ENCODE measurements around the gene UBE2N.
A peak's percentile ranks its signal among the peaks of the same experiment; 100 is the strongest.
"Not testable (repeated sequence)": the region's sequence is repeated elsewhere in the genome, so short reads cannot be mapped to it uniquely, and the experiment has no call there.

Gene UBE2N

DNA sequence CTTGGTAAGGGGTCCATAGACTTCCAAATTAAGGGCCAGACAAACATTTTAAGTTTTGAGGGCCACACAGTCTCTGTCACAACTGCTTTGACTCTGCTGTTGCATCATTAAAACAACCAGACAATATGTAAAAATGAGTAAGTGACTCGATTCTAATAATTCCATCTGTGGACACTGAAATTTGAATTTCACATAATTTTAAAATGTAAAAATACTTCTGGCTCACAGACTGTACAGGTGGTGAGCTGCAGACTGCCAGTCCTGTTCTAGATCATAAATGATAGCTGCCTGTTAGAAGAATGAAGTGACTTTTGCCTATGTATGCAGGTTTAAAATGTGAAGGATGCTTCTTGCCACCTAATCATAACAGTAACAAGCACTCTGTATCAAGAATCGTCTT, 48.3 kb downstream of the UBE2N start:
- H3K4me3 ChIP-seq (ENCODE audit: extremely low read depth, insufficient read depth, low read length, poor library complexity, severe bottlenecking): no peak overlapping the region
- peaks cover 78% of the 10 kb centered on the region for H3K36me3 ChIP-seq (ENCODE audit: control insufficient read depth, insufficient read depth, low read length)
- H3K4me1 ChIP-seq (ENCODE audit: control insufficient read depth, insufficient read depth, low read length, poor library complexity, severe bottlenecking): no peaks in the 10 kb centered on the region
- no CpG with 5 or more reads among the region's 2 CpGs for WGBS, 2 experiments (ENCODE audit: insufficient coverage in 2 of 2)
- no peaks in the 10 kb centered on the region for H3K9me3 ChIP-seq (ENCODE audit: control insufficient read depth, low read length)
- no peak overlapping the region for H3K27ac ChIP-seq (ENCODE audit: low read depth, low read length, severe bottlenecking)

DNA sequence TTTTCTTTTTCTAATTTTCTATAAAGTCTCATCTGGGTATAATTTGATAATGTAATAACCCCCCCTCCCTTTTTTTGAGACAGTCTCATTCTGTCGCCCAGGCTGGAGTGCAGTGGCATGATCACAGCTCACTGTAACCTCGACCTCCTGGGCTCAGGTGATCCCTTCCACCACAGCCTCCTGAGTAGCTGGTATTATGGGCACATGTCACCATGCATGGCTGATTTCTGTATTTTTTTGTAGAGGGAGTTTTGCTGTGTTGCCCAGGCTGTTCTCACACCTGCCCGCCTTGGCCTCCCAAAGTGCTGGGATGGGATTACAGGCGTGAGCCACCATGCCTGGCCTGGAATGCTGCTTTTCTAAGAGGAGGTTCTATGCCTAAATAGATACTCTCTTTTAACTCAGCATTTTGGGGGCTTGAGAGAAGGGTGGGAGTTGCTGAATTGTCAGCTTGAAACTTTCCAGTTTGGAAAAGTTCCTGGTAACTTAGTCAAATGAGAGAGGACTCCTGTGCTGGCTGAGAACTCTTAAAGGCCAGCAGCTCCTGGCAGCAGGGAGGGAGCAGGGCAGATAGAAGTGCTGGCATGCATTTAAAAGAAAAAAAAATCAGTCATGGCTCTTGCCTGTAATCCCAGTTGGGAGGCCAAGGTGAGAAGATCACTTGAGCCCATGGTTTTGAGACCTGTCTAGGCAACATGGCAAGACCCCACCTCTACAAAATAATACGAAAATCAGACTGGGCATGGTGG, 51.0 kb downstream of the UBE2N start:
- H3K36me3 ChIP-seq (ENCODE audit: control insufficient read depth, insufficient read depth, low read length): peaks cover 79% of the 10 kb centered on the region
- WGBS, 2 experiments (ENCODE audit: insufficient coverage in 2 of 2): 86 to 96% methylated on average over 2 to 3 of the region's 5 CpGs
- peaks cover 2% of the 10 kb centered on the region for H3K4me1 ChIP-seq (ENCODE audit: control insufficient read depth, insufficient read depth, low read length, poor library complexity, severe bottlenecking)
- H3K27ac ChIP-seq (ENCODE audit: low read depth, low read length, severe bottlenecking): peak overlapping the region; percentile 36
- no peak overlapping the region for H3K4me3 ChIP-seq (ENCODE audit: extremely low read depth, insufficient read depth, low read length, poor library complexity, severe bottlenecking)
- H3K9me3 ChIP-seq (ENCODE audit: control insufficient read depth, low read length): no peaks in the 10 kb centered on the region

DNA sequence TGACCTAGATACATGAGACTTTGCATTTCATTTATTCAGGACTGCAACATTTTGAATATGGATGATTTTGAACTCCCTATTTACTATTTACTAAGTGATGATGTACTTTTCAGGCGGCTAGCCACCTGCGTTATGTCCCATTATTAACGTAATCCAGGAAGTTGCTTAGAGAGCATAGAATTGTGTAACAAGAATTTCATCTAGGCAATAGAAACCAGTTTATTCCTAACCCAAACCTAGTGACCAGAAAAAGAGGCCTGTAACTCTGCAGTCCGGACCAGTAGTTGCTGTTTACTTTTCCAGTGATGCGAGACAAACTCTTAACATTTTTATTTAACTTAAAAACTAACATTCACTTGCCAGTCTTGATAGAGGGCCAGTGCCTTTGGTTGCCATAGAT, 51.7 kb downstream of the UBE2N start:
- H3K36me3 ChIP-seq (ENCODE audit: control insufficient read depth, insufficient read depth, low read length): peaks cover 76% of the 10 kb centered on the region
- H3K4me3 ChIP-seq (ENCODE audit: extremely low read depth, insufficient read depth, low read length, poor library complexity, severe bottlenecking): no peak overlapping the region
- no peak overlapping the region for H3K27ac ChIP-seq (ENCODE audit: low read depth, low read length, severe bottlenecking)
- peaks cover 2% of the 10 kb centered on the region for H3K4me1 ChIP-seq (ENCODE audit: control insufficient read depth, insufficient read depth, low read length, poor library complexity, severe bottlenecking)
- H3K9me3 ChIP-seq (ENCODE audit: control insufficient read depth, low read length): no peaks in the 10 kb centered on the region
- WGBS, 2 experiments (ENCODE audit: insufficient coverage in 2 of 2): 93 to 100% methylated on average over 2 of the region's 5 CpGs

DNA sequence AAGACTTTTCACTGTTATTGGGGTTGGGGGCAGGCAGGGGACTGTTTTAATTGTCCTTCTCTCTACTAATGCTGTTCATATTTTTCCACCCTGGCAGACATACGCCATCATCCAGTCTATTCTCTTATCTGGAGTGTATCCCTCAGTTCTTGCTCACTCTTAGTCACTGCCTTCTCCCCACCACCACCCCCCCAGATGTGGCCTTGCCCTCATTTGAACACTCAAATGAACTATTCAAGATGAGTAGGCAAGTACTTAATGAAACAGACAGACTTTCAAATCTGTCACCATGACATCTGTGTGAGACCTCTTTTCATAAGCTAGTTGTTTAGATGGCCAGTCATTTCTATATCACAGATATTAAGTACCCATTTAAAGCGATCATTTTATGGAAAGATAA, 54.0 kb downstream of the UBE2N start:
- Histone ChIP-seq H3K4me1 (ENCODE audit: control insufficient read depth, insufficient read depth, low read length, poor library complexity, severe bottlenecking) (peaks cover 5% of the 10 kb centered on the region), H3K4me3 (ENCODE audit: extremely low read depth, insufficient read depth, low read length, poor library complexity, severe bottlenecking) (no peak overlapping the region), H3K27ac (ENCODE audit: low read depth, low read length, severe bottlenecking) (no peak overlapping the region), H3K36me3 (ENCODE audit: control insufficient read depth, insufficient read depth, low read length) (peaks cover 80% of the 10 kb centered on the region), H3K9me3 (ENCODE audit: control insufficient read depth, low read length) (no peaks in the 10 kb centered on the region)
- 88% methylated on average over 1 of the region's 2 CpGs; no CpG with 5 or more reads in 1 of the 2 experiments for WGBS, 2 experiments (ENCODE audit: insufficient coverage in 2 of 2)

DNA sequence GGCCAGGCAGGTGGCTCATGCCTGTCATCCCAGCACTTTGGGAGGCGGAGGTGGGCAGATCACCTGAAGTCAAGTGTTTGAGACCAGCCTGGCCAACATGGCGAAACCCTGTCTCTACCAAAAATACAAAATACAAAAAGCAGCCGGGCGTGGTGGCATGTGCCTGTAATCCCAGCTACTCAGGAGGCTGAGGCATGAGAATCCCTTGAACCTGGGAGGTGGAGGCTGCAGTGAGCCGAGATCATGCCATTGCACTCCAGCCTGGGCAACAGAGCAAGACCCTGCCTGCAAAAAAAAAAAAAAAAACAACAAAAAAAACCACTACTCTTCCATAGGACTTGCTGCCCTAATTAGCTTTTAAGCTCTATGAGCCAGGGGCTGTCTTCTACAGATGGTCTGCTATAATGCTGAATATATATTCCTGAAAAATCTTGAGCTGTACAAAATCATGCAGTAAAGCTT, 59.7 kb downstream of the UBE2N start:
- H3K36me3 ChIP-seq (ENCODE audit: control insufficient read depth, insufficient read depth, low read length): peaks cover 69% of the 10 kb centered on the region
- H3K4me3 ChIP-seq (ENCODE audit: extremely low read depth, insufficient read depth, low read length, poor library complexity, severe bottlenecking): peak overlapping the region; percentile 96
- not testable (repeated sequence) for H3K9me3 ChIP-seq (ENCODE audit: control insufficient read depth, low read length); H3K27ac ChIP-seq (ENCODE audit: low read depth, low read length, severe bottlenecking)
- H3K4me1 ChIP-seq (ENCODE audit: control insufficient read depth, insufficient read depth, low read length, poor library complexity, severe bottlenecking): peaks cover 13% of the 10 kb centered on the region
- WGBS, 2 experiments (ENCODE audit: insufficient coverage in 2 of 2): 87 to 97% methylated on average over 4 of the region's 5 CpGs

DNA sequence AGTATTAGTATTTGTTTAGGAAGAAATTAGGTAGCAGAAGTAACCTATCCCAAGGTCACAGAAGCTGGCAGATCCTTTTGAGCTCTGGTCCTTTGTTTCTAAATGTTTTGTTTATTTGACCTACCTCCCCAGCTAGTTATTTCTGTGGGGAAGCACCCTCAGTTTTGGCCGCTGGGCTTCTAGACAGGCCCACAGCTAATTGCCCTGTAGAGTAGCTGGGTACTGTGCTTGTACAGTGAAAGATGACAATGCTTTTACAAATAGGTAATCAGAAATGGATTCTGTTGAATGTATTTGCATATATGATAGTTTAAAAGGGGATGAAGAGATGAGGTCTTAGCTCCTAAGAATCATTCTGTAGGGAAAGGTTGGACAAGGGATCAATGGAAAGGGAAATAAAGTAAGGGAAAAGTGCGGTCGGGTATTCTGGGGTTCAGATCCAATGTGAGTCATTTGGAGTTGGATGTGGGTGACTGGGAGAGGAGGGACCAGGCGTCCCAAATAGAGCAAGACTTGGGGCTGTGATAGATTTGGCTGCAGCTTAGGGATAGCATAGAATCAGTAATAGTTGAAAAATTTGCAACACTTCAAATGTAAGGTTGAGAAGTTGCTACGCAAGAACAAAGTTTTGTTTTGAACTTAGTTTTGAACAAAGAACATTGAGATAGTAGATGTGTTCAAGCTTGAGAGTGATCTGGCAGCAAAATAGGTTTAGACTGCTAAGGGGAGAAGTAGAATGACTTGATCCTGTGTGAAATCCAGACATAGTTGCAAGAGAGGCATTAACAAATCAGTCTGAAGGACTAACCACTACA, 60.4 kb downstream of the UBE2N start:
- no peak overlapping the region for H3K27ac ChIP-seq (ENCODE audit: low read depth, low read length, severe bottlenecking)
- H3K9me3 ChIP-seq (ENCODE audit: control insufficient read depth, low read length): no peaks in the 10 kb centered on the region
- peaks cover 17% of the 10 kb centered on the region for H3K4me1 ChIP-seq (ENCODE audit: control insufficient read depth, insufficient read depth, low read length, poor library complexity, severe bottlenecking)
- H3K36me3 ChIP-seq (ENCODE audit: control insufficient read depth, insufficient read depth, low read length): peaks cover 63% of the 10 kb centered on the region
- WGBS, 2 experiments (ENCODE audit: insufficient coverage in 2 of 2): 86 to 90% methylated on average over 5 of the region's 5 CpGs
- H3K4me3 ChIP-seq (ENCODE audit: extremely low read depth, insufficient read depth, low read length, poor library complexity, severe bottlenecking): peak overlapping the region; percentile 96

DNA sequence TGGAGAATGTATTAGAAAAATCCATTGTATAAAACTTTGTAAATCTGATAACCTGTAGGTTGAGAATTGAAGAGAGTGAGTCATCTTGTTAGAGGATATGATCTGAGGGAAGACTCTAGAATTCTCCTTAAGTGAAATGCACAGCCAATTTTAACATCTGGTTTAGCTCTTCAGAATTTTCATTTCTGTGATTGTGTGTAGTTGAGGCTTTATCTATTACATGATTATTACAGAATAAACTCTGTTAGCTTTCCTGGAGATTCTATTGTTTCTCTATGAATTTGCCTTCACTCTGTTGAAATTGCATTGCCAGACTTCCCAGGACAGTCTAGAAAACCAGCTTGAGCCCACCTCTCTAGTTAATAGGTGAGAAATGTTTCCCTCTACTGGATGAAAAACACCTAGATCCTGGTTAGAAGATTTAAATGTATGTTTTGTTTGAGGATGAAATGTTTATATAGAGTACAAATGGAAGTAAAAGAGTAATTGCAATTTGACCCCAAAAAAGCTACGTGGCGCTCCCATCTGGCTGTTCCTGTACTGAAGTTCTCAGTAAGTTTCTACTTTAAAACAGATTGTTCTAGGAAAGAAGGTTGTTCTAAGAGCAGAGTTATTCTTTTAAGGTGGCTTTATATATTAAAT, 61.1 kb downstream of the UBE2N start:
- Histone ChIP-seq H3K9me3 (ENCODE audit: control insufficient read depth, low read length) (no peaks in the 10 kb centered on the region), H3K4me1 (ENCODE audit: control insufficient read depth, insufficient read depth, low read length, poor library complexity, severe bottlenecking) (peaks cover 17% of the 10 kb centered on the region), H3K36me3 (ENCODE audit: control insufficient read depth, insufficient read depth, low read length) (peaks cover 57% of the 10 kb centered on the region), H3K4me3 (ENCODE audit: extremely low read depth, insufficient read depth, low read length, poor library complexity, severe bottlenecking) (peak overlapping the region; percentile 96), H3K27ac (ENCODE audit: low read depth, low read length, severe bottlenecking) (peak overlapping the region; percentile 2)
- 67% methylated on average over 2 of the region's 2 CpGs for WGBS, 2 experiments (ENCODE audit: insufficient coverage in 2 of 2)

DNA sequence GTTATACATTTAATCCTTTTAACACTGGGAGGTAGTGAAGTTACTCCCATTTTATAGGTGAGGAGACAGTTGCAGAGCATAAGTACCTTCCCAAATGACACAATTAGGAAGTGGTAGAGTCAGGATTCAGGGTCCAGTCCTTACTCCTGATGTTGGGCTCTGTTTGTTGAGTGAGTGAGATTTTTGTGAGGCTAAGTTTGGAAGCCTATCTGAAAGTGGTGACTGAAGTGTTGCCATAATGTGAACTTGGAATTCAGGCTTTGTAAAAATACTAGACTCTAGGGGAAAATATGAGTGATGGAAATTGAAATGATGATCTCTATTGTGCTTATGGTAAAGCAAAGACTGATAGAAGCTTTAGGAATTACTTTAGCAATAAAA, 61.8 kb downstream of the UBE2N start:
- Histone ChIP-seq H3K27ac (ENCODE audit: low read depth, low read length, severe bottlenecking) (no peak overlapping the region), H3K9me3 (ENCODE audit: control insufficient read depth, low read length) (no peaks in the 10 kb centered on the region)

DNA sequence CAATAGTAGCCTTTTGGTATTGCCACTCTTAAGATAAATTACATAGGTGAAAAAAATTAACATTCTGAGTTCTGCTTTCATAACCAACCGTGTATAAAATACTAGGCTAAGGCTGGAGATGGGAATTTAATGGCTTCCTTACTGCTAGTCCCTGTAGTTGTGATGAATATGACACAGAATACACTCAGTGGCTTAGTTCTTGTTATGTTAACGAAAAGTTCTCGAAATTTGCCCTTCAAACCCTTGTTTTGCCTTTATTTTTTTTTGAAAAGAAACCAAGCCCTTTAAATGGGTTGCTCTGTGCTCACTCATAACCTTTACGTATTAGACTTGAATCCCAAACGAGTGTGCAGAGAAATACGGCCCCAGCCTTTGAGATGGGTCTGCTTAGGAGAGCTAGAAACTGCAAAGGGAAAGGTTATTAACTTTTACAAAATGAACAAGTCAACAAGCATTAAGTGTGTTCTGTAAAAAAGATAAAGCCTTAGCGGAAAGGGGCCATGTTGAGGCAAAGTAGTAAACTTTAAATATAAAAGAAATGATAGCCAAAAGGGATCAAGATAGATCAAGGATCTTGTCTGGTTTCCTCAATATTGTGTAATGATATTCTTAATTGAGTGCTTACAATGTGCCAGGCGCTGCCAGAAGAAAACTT, 62.3 kb downstream of the UBE2N start:
- WGBS, 2 experiments (ENCODE audit: insufficient coverage in 2 of 2): 0 to 23% methylated on average over 2 to 3 of the region's 8 CpGs
- Histone ChIP-seq H3K4me3 (ENCODE audit: extremely low read depth, insufficient read depth, low read length, poor library complexity, severe bottlenecking) (peak overlapping the region; percentile 96), H3K4me1 (ENCODE audit: control insufficient read depth, insufficient read depth, low read length, poor library complexity, severe bottlenecking) (peaks cover 17% of the 10 kb centered on the region), H3K36me3 (ENCODE audit: control insufficient read depth, insufficient read depth, low read length) (peaks cover 48% of the 10 kb centered on the region), H3K27ac (ENCODE audit: low read depth, low read length, severe bottlenecking) (peak overlapping the region; percentile 66), H3K9me3 (ENCODE audit: control insufficient read depth, low read length) (no peaks in the 10 kb centered on the region)

More for the DNA sequence above, 61.8 kb downstream of the UBE2N start:
- Histone ChIP-seq H3K4me3 (ENCODE audit: extremely low read depth, insufficient read depth, low read length, poor library complexity, severe bottlenecking) (peak overlapping the region; percentile 96), H3K36me3 (ENCODE audit: control insufficient read depth, insufficient read depth, low read length) (peaks cover 53% of the 10 kb centered on the region), H3K4me1 (ENCODE audit: control insufficient read depth, insufficient read depth, low read length, poor library complexity, severe bottlenecking) (peaks cover 17% of the 10 kb centered on the region)

DNA sequence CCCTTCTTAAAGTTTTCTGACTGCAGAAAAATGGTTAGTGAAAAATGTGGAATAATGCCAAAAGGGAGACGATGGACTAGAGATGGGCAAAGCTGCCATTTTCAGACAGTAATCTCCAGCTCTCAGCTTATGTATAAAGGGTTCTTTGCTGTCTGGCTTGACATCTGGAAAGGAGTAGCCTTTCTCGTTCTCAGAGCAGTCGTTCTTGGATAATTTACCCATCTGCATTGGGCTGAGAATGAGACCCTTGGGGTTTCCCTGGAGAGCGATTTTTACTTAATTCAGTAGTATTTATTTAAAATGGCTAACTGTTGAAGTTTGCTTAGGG, 62.8 kb downstream of the UBE2N start:
- WGBS, 2 experiments (ENCODE audit: insufficient coverage in 2 of 2): 0% methylated on average over 3 of the region's 4 CpGs; no CpG with 5 or more reads in 1 of the 2 experiments
- Histone ChIP-seq H3K4me1 (ENCODE audit: control insufficient read depth, insufficient read depth, low read length, poor library complexity, severe bottlenecking) (peaks cover 17% of the 10 kb centered on the region), H3K36me3 (ENCODE audit: control insufficient read depth, insufficient read depth, low read length) (peaks cover 44% of the 10 kb centered on the region), H3K9me3 (ENCODE audit: control insufficient read depth, low read length) (no peaks in the 10 kb centered on the region), H3K4me3 (ENCODE audit: extremely low read depth, insufficient read depth, low read length, poor library complexity, severe bottlenecking) (peak overlapping the region; percentile 96), H3K27ac (ENCODE audit: low read depth, low read length, severe bottlenecking) (peak overlapping the region; percentile 66)
